Esophagus squamous epithelium (tissue), 4 donors: Measurements from ENCODE around the gene TBC1D5.

Experiments
- CTCF ChIP-seq, 6 experiments: fragments of 450-650 bp in 4 of 6; fragments of 200-600 bp in 2 of 6; sonication (generic) in 2 of 6; IDR thresholded peaks; one replicate each; pipeline ENCODE4 v1.5.1; 2016 to 2019; ENCODE audit warnings: antibody characterized with exemption in 6 of 6, mild to moderate bottlenecking in 4 of 6, moderate library complexity in 4 of 6
- POLR2A ChIP-seq, 4 donors: fragments of 450-650 bp; IDR thresholded peaks; one replicate each; pipeline ENCODE4 v1.6.1; 2017; ENCODE audit warnings: antibody characterized with exemption in 4 of 4, mild to moderate bottlenecking in 4 of 4, moderate library complexity in 3 of 4

- TF ChIP-seq CTCF (IDR thresholded peaks at IDR 0.05): no peak
- TF ChIP-seq POLR2A (IDR thresholded peaks at IDR 0.05): no peak
These were observed 611.5 kb downstream of the TBC1D5 start for GRCh38 chr3:17130956-17131355.
